HepG2 (cell line): ENCODE data around the gene VDAC2. TPM values are rescaled to one million over a fixed set of nuclear protein-coding genes. Genes with fewer than 3 reads are reported as not detected.

ENCODE experiments used
- CC2D1A ChIP-seq: sonication (generic); formaldehyde crosslinking; IDR thresholded peaks from 2 replicates; pipeline ENCODE4 v1.8.1; 2023; ENCODE audit warnings: mild to moderate bottlenecking, missing genetic modification reagents
- CREM ChIP-seq, 2 experiments: sonication (generic) in 1 of 2; formaldehyde crosslinking in 1 of 2; IDR thresholded peaks; 2 replicates each; pipeline versions ENCODE4 v1.4.0 to v1.6.1; 2016 to 2020; ENCODE audit warnings: antibody characterized with exemption in 1 of 2, mild to moderate bottlenecking in 1 of 2, missing genetic modification reagents in 1 of 2
- JUN ChIP-seq: sonication (generic); formaldehyde crosslinking; IDR thresholded peaks from 2 replicates; pipeline ENCODE4 v1.4.0; 2020; ENCODE audit warnings: mild to moderate bottlenecking, missing genetic modification reagents
- KDM5B ChIP-seq: sonication (generic); formaldehyde crosslinking; IDR thresholded peaks from 2 replicates; pipeline ENCODE4 v1.4.0; 2020; ENCODE audit warnings: missing genetic modification reagents, mild to moderate bottlenecking, borderline replicate concordance
- KIAA2018 ChIP-seq: sonication (generic); formaldehyde crosslinking; IDR thresholded peaks from 2 replicates; pipeline ENCODE4 v1.5.0; 2020; ENCODE audit warnings: mild to moderate bottlenecking, missing genetic modification reagents, borderline replicate concordance
- KLF9 ChIP-seq: IDR thresholded peaks from 2 replicates; pipeline ENCODE4 v1.6.1; 2016; ENCODE audit warnings: low read depth
- MYC ChIP-seq: sonication (generic); formaldehyde crosslinking; IDR thresholded peaks from 2 replicates; pipeline ENCODE4 v1.9.0; 2021; ENCODE audit warnings: missing genetic modification reagents, borderline replicate concordance
- POLR2AphosphoS5 ChIP-seq: IDR thresholded peaks from 2 replicates; pipeline ENCODE4 v1.6.1; 2012; ENCODE audit warnings: low read depth, low read length
- TAF15 ChIP-seq: fragments of 200-400 bp; formaldehyde crosslinking; IDR thresholded peaks from one replicate; pipeline ENCODE4 v1.6.1; 2018; ENCODE audit warnings: mild to moderate bottlenecking, low read depth, low read length; ENCODE audit not compliant: poor library complexity, severe bottlenecking
- TP53 ChIP-seq: sonication (generic); formaldehyde crosslinking; conservative IDR thresholded peaks from 2 replicates; pipeline ENCODE4 v1.4.0; 2020; ENCODE audit warnings: missing genetic modification reagents
- TRIM24 ChIP-seq: sonication (generic); formaldehyde crosslinking; IDR thresholded peaks from 2 replicates; pipeline ENCODE4 v1.8.0; 2022; ENCODE audit warnings: mild to moderate bottlenecking, missing genetic modification reagents
- ZBED4 ChIP-seq: sonication (generic); formaldehyde crosslinking; IDR thresholded peaks from 2 replicates; pipeline ENCODE4 v1.4.0; 2020; ENCODE audit warnings: missing genetic modification reagents, borderline replicate concordance
- ZNF331 ChIP-seq: sonication (generic); formaldehyde crosslinking; IDR thresholded peaks from 2 replicates; pipeline ENCODE4 v1.4.0; 2020; ENCODE audit warnings: missing genetic modification reagents
- ZNF335 ChIP-seq: sonication (generic); formaldehyde crosslinking; IDR thresholded peaks from 2 replicates; pipeline ENCODE4 v1.4.0; 2020; ENCODE audit warnings: missing genetic modification reagents
- ZNF674 ChIP-seq: sonication (generic); formaldehyde crosslinking; IDR thresholded peaks from 2 replicates; pipeline ENCODE4 v1.5.0; 2020; ENCODE audit warnings: low read depth, mild to moderate bottlenecking, missing genetic modification reagents
- ZNF784 ChIP-seq: sonication (generic); formaldehyde crosslinking; IDR thresholded peaks from 2 replicates; pipeline ENCODE4 v1.5.1; 2020; ENCODE audit warnings: missing genetic modification reagents, mild to moderate bottlenecking, borderline replicate concordance
- polyA plus RNA-seq, 8 experiments: library from polyadenylated mRNA; depleted of rRNA in 3 of 8; stranded (reverse) in 7 of 8; unstranded in 1 of 8; fragments of >200 nt; fragmentation: Illumina TruSeq in 4 of 8; extraction: Trizol in 4 of 8; gene quantifications; 2 replicates each; pipeline versions ENCODE4 v1.2.1 to v1.2.3, GENCODE V29; 2011 to 2016; ENCODE audit warnings: low read depth in 4 of 8, missing spikeins in 1 of 8, mixed read lengths in 1 of 8; ENCODE audit not compliant: insufficient read depth in 1 of 8
- total RNA-seq, 5 experiments: library from RNA; depleted of rRNA; stranded (reverse); fragments of >200 nt; fragmentation: Illumina TruSeq; extraction: Trizol; gene quantifications; 2 replicates each; pipeline ENCODE4 v1.2.3, GENCODE V29; 2016; ENCODE audit warnings: low read depth in 1 of 5

Gene VDAC2
- total and polyA plus RNA-seq, 2 of the 13 experiments (the other 11 are each of a cell fraction or from before 2014, with no cell fraction given) = 67.9 to 222 TPM

GRCh38 chr10:75261813-75262705 is 51.5 kb downstream of the VDAC2 start (continued):
- TF ChIP-seq ZNF674 (no peak), TP53 (CRISPR knock-in tag) (no peak), KIAA2018 (CRISPR knock-in tag) (no peak), ZNF335 (CRISPR knock-in tag) (no peak), KDM5B (CRISPR knock-in tag) (no peak), ZBED4 (CRISPR knock-in tag) (no peak), ZNF784 (no peak), MYC (CRISPR knock-in tag) (0 out of 2 replicates have a peak, but pooled peaks have one; percentile 29), JUN (CRISPR knock-in tag) (no peak), CREM (IDR thresholded peaks at IDR 0.05) (0 out of 2 replicates have a peak, but pooled peaks have one; percentile 23), CREM (CRISPR knock-in tag; IDR thresholded peaks at IDR 0.05) (no peak), ZNF331 (no peak), CC2D1A (CRISPR knock-in tag) (no peak), POLR2AphosphoS5 (no peak), TAF15 (no peak), KLF9 (CRISPR knock-in tag) (no peak), TRIM24 (CRISPR knock-in tag) (no peak)
